ENCODE measurements around the gene PLCB2. TPM values are rescaled to one million over a fixed set of nuclear protein-coding genes. Genes with fewer than 3 reads are reported as not detected.
A peak's percentile ranks its signal among the peaks of the same experiment; 100 is the strongest.

Gene PLCB2
- total RNA-seq, 1 donor from 2014 or later = not detected

- peaks cover 15% of the 10 kb centered on the region for H3K27me3 ChIP-seq (ENCODE audit: control insufficient read depth, insufficient read depth, low read length)
- DNase-seq (ENCODE audit: low read depth) = no peak
- TF ChIP-seq CTCF (IDR thresholded peaks at IDR 0.05; ENCODE audit: insufficient read depth, low read length, severe bottlenecking) = no peak
- H3K36me3 ChIP-seq (ENCODE audit: control insufficient read depth, insufficient read depth, low read length) = no peaks in the 10 kb centered on the region
- H3K4me3 ChIP-seq (ENCODE audit: low read depth, low read length) = no peak overlapping the region
- FAIRE-seq = no peak
Measured at GRCh38 chr15:40312370-40313158, 4.8 kb upstream of the PLCB2 start.

- no peak for DNase-seq (ENCODE audit: low read depth)
- Histone ChIP-seq H3K36me3 (ENCODE audit: control insufficient read depth, insufficient read depth, low read length) (no peaks in the 10 kb centered on the region), H3K27me3 (ENCODE audit: control insufficient read depth, insufficient read depth, low read length) (peaks cover 17% of the 10 kb centered on the region), H3K4me3 (ENCODE audit: low read depth, low read length) (no peak overlapping the region)
- FAIRE-seq = no peak
- TF ChIP-seq CTCF (IDR thresholded peaks at IDR 0.05; ENCODE audit: insufficient read depth, low read length, severe bottlenecking) = no peak
Measured at GRCh38 chr15:40310993-40311392, 3.3 kb upstream of the PLCB2 start.

DNA sequence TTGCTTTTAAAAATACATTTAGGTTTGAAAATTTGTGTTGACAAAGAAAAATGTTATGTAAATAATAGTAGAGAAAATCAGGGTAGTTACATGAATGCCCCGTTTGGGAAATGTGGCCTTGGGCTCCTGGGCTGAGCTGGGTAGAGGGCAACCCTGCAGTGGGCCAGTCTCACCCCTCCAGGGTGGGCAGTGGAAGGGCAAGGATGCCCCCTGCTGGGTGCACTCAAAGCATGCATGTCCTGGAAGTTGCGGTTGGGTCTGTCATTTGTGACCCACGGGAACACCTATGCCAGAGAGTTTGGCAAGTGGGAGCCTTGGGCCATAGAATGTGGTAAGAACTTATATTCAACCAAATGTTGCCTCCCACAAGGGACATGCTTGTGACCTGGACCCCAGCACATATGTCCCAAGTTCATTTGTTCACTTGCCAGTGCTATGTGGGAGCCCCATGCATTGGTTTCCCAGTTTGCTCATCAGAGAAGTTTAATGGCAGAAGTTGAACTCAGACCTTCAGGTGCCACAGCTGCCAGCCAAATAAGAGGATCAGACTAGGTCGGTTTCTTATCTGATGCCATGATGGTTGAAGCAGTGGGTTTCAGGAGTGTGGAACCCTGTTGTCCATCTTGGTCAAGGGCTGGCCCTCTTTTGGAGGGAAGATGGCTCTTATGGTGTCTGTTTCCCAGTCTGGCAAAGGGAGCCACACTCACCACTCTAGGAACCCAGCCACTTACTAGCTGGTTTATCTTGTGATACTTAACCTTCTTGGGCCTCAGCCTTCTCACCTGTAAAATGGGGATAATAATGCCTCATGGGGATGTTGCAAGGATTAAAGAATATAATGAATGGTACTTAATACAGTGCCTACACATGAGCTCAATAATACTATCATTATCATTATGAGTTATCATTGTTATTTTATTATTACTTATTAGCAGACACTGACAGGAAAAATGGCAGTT, 2.5 kb upstream of the PLCB2 start:
- peak; percentile 68 for TF ChIP-seq CTCF (IDR thresholded peaks at IDR 0.05; ENCODE audit: insufficient read depth, low read length, severe bottlenecking)
- Histone ChIP-seq H3K36me3 (ENCODE audit: control insufficient read depth, insufficient read depth, low read length) (no peaks in the 10 kb centered on the region), H3K27me3 (ENCODE audit: control insufficient read depth, insufficient read depth, low read length) (peaks cover 17% of the 10 kb centered on the region), H3K4me3 (ENCODE audit: low read depth, low read length) (no peak overlapping the region)
- no peak for FAIRE-seq
- no peak for DNase-seq (ENCODE audit: low read depth)

- FAIRE-seq (no peak), DNase-seq (ENCODE audit: low read depth) (no peak)
- H3K4me3 ChIP-seq (ENCODE audit: low read depth, low read length) = no peak overlapping the region
- no peaks in the 10 kb centered on the region for H3K36me3 ChIP-seq (ENCODE audit: control insufficient read depth, insufficient read depth, low read length)
- H3K27me3 ChIP-seq (ENCODE audit: control insufficient read depth, insufficient read depth, low read length) = peaks cover 17% of the 10 kb centered on the region
- no peak for TF ChIP-seq CTCF (IDR thresholded peaks at IDR 0.05; ENCODE audit: insufficient read depth, low read length, severe bottlenecking)
Measured at GRCh38 chr15:40309344-40309862, 1.7 kb upstream of the PLCB2 start.

DNA sequence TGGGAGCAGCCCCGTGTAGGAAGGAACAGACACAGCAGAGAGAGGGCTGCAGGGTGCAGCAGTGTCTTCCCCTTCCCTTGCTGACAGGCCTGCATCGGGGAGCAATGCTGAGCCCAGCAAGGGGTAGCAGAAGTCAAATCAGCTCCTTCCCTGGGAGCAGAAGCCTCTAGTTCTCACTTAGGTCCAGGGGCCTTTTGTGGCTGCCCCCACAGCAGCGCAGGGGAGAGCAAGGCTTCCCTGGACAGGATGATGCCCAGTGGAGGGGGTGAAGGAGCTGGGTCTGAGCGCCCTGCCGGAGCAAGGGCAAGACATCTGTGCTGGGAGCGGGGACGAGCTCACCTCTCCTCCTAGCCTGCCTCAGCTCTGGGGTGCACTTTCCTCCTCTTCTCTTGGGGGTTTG, 827 bp downstream of the PLCB2 start:
- FAIRE-seq (no peak), DNase-seq (ENCODE audit: low read depth) (no peak)
- Histone ChIP-seq H3K27me3 (ENCODE audit: control insufficient read depth, insufficient read depth, low read length) (peaks cover 14% of the 10 kb centered on the region), H3K4me3 (ENCODE audit: low read depth, low read length) (no peak overlapping the region), H3K36me3 (ENCODE audit: control insufficient read depth, insufficient read depth, low read length) (no peaks in the 10 kb centered on the region)
- no peak for TF ChIP-seq CTCF (IDR thresholded peaks at IDR 0.05; ENCODE audit: insufficient read depth, low read length, severe bottlenecking)
